SKM-1 treated with dmso at 0.1 percent for 144 hours (cell line): Measurements from ENCODE around the gene KIF26B.
A peak's percentile ranks its signal among the peaks of the same experiment; 100 is the strongest.

Source experiments
- DNase-seq: peaks from one replicate; lab custom pipeline; 2025; ENCODE audit not compliant: unreplicated experiment; lab: John Stamatoyannopoulos, UW

Gene KIF26B

DNA sequence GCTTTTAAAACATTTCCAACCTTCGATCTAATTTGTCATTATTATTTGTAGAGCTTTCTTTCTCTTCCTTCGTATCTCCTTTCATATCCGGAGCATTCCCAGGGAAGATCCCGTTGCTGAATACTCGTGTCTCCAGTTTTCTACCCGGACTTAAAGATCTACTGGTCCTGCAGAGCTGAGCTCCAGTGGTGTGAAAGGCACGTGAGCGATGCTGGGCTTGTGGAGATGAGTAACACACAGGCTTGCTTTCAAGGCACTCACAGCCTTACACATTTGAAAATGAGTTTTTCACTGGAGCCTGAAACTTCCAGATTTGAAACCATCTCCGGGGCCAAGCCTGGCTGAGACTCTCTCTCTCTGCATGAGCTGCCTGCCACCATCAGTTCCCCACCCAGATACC lies 428.3 kb downstream of the KIF26B start:
- no peak for DNase-seq

DNA sequence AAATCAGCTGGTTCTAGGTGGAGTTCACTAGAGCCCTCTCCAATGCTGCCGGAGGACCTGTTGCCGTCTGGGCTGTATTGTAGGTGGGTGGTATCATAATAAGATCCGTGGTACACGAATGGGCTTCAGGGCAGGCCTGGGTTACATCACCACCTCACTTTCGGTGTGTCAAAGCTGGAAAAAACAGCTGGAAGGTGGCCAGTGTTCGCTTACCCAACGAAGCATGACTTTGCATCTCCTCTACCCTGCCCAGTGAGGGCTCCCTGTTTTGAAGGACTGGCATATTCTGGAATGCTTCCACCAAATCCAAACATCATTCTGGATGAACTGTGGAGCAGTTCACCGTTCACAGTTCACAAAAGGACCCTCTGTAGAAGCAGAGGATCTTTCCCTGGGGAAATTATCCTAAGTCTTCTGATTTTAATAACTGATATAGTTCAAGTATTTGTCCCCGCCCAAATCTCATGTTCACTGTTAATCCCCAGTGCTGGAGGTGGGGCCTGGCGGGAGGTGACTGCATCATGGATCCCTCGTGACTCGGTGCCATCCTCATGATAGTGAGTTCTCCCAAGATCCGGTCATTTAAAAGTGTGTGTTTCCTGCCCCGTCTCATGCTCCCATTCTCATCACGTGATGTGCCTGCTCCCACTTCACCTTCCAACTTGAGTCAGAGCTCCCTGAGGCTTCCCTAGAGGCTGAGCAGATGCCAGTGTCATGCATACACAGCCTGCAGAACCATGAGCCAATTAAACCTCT lies 429.0 kb downstream of the KIF26B start:
- no peak for DNase-seq

DNA sequence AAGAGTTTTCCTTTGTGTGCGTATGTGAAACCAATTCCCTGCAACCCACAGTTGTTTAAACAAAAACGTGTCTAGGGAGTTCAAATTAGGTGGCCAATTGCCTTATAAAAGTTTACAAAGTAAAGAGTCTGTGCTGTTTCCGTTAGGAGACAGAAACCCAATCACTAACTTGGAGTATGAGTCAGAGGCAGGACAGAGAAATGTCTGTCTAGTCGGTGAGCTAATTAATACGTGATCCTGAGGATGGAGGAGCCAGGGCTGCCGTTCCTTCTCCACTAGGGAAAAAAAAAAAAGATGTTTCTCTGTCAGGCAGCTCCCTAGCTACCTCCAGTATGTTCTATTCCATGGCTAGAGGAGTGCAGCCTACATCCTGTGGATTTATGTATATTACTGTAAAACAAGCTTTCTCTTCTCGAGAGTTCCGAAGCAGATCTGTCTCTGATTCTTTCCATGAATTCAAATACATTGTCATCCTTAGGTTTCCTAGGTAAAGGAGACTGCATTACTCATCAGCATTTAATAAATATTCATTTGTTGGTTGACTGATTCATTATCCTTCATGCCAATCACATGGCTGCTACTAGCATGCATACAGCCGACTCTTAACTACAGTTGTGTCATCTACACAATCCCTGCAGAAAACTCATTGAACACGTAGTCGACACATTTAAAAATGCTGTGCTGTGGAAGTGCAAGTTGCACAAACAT lies 430.6 kb downstream of the KIF26B start:
- DNase-seq = no peak

DNA sequence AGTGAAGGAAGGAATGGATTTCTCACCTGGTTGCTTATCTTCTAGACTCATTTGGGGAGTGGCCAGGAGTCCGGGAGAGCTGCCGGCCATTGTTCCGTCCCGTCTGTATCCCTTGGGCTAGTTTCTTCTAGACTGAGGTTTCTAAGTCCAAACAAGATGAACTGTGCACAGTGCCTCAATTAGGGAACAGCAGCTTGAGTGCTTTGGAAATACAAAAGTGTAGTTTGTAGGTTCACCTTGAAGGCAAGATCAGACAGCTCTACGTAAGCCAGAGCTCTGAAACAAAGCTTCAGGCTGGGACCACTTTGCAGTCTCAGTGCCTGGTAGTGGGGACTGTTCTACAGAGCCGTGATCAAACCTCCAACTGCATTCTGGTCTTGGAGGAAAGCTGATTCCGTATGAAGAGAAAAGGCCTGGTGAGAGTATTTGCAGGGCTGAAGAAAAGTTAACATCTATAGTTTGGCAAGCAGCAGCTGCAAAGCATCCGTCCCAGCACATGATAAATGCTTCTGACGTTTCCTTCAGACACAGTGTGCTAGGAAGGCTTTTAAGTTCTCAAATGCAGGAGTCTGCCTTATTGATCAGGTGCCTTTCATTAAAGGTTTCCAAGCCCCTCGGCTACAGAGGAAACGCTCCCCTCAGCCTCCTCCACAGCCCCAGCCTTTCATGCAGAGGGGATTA lies 432.8 kb downstream of the KIF26B start:
- no peak for DNase-seq

DNA sequence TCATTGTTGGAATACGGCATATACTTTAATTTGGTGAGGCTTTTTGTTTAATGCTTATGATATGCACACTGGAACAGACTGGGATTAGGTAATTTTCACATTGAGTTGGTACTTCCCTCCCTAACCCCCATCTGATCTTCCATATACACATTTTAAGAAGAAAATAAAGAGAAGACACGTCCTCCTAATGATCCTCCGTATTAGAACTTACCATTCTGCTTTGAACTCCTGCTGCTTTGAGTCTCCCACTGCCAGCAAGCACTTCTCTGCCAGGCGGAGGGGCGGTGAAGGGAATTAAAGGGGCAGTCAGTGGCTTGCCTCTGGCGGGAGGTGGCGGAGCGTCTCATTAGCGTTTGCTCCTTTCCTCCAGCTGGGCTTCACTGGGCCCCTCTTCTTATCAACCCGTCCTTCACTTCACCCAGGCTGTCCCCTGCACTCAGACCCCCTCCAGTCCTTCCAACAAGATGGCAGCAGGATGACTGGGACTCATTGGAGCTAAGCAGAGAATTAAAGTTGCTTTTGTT lies 433.4 kb downstream of the KIF26B start:
- DNase-seq = no peak

DNA sequence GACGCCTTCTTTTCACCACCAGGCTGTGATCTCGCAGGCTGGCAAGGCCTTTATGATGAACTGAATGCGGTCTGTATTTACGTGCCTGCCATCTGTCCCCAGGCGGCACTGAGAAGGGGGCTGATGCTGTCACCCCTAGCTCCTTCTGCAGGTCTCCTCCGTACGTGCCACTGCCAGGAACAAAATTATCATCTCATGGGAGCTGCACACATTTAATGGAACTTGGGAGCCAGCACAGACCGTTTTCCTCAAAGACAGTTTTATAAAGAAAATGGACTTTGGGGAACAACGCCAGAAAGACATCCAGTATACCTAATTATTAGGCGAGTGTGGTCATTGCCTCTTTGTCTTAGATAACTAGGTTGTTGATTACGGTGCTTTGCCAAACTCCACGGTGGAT lies 434.5 kb downstream of the KIF26B start:
- DNase-seq = no peak

DNA sequence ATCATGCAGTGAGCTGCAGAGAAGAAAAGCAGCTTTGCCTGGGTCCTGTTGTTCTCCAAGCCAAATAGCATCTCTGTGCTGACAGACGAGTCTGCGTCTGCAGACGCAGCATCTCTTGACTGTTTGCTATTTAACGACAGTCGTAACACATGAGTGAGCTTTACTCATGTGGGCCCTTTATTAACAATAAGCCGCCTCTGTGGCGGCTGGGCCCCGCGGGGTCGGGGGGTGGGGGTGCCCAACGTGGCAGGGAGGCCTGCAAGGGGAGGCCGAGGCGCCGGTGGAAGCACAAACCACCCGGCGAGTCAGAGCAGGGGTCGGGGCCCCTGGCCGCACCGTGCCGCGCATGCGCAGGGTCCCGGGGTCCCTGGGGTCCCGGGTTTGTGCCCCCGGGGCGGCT lies 435.1 kb downstream of the KIF26B start:
- DNase-seq = no peak

DNA sequence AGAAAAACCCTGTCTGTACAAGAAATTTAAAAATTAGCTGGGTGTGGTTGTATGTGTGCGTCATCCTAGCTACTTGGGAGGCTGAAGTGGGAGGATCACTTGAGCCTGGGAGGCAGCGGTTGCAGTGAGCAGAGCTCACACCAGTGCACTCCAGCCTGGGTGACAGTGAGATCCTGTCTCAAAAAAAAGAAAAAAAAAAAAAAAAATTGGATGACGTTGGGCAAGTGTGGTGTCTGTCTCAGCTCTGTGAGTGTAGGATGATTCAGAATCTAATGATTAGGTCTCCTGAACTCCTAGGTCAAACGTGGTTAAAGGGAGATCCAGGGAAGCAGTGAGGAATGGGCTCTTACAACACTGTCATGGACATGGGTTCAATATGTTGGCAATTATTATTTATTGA lies 435.9 kb downstream of the KIF26B start:
- no peak for DNase-seq

DNA sequence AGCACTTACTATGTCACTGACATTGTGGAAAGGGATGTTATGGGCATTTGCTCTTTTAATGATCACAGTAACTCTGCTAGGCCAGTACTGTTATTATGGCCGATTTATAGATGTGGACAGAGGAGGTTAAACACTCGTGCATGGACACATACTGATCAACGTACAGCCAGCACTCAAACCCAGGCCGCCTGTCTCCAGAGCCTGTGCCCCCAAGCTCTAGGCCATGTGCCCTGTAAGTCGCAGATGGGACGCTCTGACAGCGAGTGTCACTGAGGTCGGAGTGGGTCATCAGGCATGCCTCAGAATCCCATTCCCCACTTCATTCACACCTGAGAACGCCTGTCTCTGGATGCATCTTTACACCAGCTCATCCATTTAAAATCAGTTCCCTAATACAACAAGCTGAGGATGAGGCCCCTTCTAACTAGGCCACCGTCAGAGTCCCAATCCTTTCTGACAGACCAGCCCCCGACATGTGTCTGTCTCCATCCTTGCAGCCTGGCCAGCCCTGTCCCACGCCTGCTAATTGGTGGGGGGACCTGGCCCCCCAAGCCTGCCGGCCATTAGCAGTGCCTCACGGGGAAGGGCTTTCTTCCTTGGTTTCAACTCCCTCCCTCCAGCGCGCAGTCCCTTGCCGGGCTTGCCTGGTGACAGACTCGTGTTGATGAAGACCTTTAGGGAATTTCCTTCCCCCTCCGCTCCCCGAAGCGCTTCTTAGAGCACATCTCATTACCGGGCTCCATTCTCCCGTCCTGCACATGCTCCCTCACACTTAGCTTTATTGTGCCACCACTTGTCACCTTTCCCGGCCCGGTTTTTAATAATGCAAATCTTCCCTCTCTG lies 436.8 kb downstream of the KIF26B start:
- no peak for DNase-seq

DNA sequence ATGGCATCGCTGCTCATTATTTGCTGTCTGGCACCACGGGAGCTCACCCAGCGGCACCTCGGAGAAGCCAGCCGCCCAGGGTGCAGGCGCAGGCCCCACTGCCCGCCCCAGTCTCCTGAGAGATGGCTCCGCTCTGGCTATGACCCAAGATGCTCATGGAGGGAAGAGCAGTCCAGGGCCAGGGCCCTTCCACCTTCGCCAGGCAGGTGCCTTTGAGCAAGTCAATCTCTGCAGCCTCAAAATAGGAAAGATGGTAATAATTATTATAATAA lies 437.3 kb downstream of the KIF26B start:
- no peak for DNase-seq

DNA sequence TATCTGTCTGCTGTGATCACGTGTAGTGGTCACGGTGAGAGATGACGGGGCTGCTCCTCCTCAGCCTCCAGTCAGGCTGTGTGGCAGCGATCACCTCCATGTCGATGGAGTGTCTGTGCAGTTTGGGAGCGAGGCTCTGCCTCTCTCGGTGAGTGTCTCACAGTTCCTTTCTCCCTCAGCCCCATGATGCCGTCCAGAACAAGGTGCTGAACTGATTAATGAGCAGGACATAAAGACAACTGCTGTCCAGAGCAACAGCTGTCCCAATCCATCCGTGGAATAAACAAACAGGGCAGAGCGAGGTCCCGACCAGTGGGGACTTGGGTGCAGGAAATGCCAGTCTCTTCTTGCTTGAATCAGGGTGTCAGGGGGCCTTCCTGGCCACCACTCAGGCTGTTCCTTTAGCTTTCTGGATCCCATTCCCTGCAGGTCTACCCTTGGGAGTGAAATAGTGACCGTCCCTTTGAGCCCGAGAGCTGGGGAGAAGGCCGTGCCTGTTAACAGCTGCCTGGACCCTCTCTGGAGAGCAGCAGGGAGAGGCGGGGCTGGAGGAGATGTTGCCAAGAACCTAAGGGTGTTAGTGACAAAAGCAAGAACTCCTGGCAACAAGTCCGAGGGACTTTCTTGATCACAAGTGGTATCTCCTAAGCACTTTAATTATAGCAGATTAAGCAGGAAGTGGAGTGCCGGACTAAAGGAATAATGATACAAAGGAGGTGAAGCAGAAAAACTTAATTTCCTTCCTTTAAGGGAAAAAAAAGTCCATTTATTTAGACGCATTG lies 443.9 kb downstream of the KIF26B start:
- no peak for DNase-seq

DNA sequence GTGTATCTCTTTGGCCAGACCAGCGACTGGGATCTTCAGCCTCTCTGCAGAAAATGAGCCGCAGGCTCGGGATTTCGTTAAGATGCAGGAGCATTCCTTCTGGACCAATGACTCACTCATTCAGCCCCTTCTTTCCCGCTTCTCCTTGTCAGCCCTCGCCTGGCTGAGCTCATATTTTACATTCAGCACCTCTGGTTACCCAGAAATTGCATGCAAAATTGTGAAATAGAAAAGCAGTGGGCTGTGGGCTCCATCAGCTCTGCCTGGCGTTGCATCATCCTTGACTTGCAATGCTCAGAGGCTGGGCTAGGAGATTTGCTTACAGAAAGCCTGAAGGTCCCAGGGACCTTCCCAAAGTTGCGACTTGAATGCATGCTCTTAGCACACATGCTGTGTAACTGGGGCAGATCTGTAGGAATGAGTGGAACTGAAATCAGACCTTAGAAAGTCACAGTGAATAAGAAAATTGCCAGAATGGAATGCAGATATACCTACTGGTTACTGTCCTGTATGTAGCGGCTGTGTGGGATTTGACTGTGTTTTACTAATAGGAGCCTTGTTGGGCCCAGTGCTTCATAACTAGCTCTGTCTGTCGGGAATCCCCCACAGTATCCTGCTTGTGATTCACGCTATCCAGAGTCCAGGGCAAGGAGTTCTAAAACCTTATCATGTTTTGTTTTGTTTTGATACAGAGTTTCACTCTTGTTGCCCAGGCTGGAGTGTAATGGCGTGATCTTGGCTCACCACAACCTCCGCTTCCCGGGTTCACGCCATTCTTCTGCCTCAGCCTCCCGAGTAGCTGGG lies 444.8 kb downstream of the KIF26B start:
- DNase-seq = peak; percentile 96

DNA sequence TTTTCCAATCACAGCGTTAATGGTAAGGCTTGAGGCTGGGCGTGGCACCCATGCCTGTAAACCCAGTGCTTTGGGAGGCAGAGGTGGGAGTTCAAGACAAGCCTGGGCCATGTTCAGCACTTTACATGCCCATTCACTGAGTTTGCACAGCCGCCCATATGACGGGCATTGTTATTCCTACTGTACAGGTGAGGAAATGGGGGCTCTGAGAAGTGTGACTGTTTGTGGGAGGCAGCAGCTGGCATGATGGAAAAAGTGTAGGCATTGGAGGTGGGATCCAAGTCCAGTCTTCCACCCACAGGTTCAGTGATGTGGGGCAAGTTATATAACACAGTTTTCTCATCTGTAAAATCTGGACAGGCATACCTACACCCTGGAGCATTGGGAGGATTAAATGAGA lies 445.9 kb downstream of the KIF26B start:
- DNase-seq = no peak

DNA sequence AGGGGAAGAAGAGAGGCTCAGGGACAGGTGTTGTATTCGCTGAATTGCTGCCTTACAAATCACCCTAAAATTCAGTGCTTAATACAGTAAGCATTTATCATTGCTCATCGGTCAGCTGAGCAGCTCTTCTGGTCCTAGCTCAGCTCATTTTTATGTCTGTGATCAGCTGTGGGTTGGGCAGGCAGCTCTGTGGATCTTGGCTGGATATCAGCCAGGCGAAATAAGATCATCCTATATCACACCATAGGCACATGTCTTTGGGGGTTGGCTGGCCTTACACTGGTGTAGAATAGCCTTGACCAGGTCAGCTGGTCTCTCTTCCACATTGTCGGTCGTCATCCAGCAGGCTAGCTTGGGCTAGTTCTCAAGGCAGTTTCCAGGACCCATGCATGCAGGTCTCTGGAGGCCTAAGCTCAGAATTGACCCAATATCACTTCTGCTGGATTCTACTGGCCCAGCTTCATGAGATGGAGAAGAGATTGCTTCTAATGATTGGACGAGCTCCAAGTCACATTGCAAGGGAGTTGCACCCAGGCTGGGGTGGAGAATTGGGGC lies 448.6 kb downstream of the KIF26B start:
- no peak for DNase-seq

DNA sequence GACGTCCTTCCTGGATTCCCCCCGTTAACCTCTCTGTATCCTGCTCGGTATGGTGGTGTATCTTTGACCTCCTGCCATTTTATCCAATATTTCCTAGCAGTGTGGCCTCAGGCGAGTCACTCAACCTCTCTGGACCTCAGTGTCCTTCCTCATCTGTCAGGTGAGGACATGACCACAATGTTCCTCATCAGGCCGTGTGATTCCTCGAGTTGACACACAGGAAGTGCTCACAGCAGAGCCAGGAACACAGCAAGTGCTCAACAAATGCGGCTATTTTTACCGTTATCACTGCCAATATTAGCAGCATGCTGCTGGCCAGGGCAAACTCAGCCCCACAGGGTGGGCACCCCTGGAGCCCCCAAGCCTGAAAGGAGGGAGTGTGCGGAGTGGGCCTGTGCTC lies 450.2 kb downstream of the KIF26B start:
- peak; percentile 34 for DNase-seq

DNA sequence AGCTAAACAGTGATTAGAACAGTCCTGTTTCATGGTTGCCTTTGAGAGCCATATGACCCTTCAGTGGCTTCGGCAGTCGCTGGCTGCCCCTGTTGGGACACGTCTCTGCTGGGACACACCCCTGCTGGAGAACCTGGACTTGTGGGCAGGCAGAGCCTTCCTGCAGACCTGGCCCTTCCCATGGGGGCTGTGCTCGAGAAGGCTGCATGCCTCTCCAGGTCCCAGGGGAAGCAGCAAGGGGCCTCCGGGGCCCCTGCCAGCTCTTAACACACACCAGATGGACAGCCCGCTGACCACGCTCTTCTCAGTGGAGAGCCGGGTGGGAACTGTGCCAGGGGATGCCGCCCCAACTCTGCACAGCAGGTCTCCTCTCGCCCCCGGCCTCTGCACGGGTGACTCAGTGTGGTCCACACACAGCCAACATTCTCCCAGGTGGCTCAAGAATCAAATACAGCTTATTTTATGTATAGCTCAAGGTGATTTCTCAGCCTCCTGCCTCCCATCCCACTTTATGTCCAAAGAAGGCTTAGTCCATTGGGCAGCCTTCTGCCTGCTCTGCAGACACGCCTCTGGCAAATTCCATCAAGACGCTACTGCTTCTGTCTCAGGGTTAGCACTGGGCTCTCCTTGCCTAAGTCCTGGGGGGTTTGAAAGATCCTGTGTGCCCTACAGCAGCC lies 450.8 kb downstream of the KIF26B start:
- no peak for DNase-seq

DNA sequence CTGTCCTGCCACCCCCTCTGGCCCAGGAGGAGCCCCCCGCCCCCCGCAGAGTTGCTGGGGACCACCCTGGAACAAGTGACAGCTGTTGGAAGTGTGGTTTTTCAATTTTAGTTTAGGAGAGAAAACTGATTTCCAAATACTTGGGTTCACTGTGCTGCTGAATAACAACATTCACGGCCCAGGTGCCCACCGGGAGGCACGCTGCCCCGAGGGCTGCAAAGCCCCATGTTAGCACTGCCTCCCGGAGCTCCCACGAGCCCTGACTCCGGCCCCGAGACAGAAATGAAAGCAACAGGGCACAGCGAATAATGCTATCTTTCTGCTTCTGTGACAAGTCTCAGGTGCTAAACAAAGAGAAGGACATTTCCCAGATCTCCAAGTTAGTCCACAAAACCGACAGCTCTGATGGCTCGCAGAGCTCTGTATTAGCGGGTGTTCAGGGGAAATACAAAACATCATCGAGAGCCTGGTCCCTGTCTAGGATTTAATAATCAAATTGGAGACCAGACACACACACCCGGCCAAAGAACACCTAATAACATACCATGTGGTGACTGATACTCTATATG lies 451.5 kb downstream of the KIF26B start:
- no peak for DNase-seq

DNA sequence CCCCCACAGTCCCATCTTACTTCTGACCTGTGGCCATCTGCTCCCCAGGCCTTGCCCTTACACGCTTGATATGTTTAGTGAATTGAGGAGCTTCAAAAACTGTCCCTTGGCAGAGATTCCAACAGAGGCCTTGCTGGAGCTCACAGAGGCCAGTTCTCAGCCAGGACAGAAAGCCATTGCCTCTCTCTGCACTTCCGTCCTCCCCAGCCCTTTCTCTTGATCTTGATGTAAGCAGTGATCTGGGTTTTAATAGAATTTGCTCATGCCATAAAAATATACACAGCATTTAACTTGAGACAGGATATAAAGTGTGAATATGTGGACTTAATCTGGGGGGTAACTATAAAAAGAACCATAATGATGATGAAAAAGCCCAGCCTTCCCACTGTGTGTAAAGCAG lies 453.5 kb downstream of the KIF26B start:
- no peak for DNase-seq
